Nucleus accumbens (tissue), 56 donors: ENCODE data around the gene OMA1.
"Not testable (repeated sequence)": the region's sequence is repeated elsewhere in the genome, so short reads cannot be mapped to it uniquely, and the experiment has no call there.

Experiments used
- DNase-seq, 56 donors: peaks; one replicate each; lab custom pipeline; 2025; lab: John Stamatoyannopoulos, UW

OMA1 gene

GRCh38 chr1:58574816-58575215 lies 28.3 kb upstream of the OMA1 start:
- DNase-seq: no peak

GRCh38 chr1:58573705-58574591 lies 27.4 kb upstream of the OMA1 start:
- no peak for DNase-seq

GRCh38 chr1:58573138-58573537 lies 26.6 kb upstream of the OMA1 start:
- DNase-seq: no peak

GRCh38 chr1:58572690-58573089 lies 26.2 kb upstream of the OMA1 start:
- no peak for DNase-seq

GRCh38 chr1:58571616-58572015 lies 25.1 kb upstream of the OMA1 start:
- no peak for DNase-seq

- DNase-seq: peak in 30 of 56 donors; percentile 8 to 56 (median 24)
These were observed 24.3 kb upstream of the OMA1 start for GRCh38 chr1:58570817-58571216.

- no peak for DNase-seq
These were observed 23.6 kb upstream of the OMA1 start for GRCh38 chr1:58570094-58570493.

GRCh38 chr1:58568911-58569310 lies 22.4 kb upstream of the OMA1 start:
- DNase-seq: no peak

- DNase-seq: no peak
These were observed 21.8 kb upstream of the OMA1 start for GRCh38 chr1:58568271-58568860.

GRCh38 chr1:58566339-58566738 lies 19.8 kb upstream of the OMA1 start:
- no peak for DNase-seq

GRCh38 chr1:58563715-58564114 lies 17.2 kb upstream of the OMA1 start:
- DNase-seq: not testable (repeated sequence)

GRCh38 chr1:58561633-58562032 lies 15.1 kb upstream of the OMA1 start:
- no peak for DNase-seq

GRCh38 chr1:58555393-58555792 lies 8.9 kb upstream of the OMA1 start:
- DNase-seq: no peak

GRCh38 chr1:58551186-58552140 lies 4.9 kb upstream of the OMA1 start:
- DNase-seq: no peak

GRCh38 chr1:58549291-58549690 lies 2.8 kb upstream of the OMA1 start:
- not testable (repeated sequence) for DNase-seq

- no peak for DNase-seq
These were observed 1.8 kb upstream of the OMA1 start for GRCh38 chr1:58548371-58548770.

GRCh38 chr1:58545591-58546519 lies 671 bp downstream of the OMA1 start:
- peak in 52 of 56 donors; percentile 29 to 87 (median 78) for DNase-seq

GRCh38 chr1:58543260-58543659 lies 3.3 kb downstream of the OMA1 start:
- DNase-seq: no peak

GRCh38 chr1:58539553-58539952 lies 7.0 kb downstream of the OMA1 start:
- DNase-seq: no peak

GRCh38 chr1:58538821-58539220 lies 7.7 kb downstream of the OMA1 start:
- DNase-seq: no peak
